ENCODE results near the gene ADAMTS17. TPM values are rescaled to one million over a fixed set of nuclear protein-coding genes. Genes with fewer than 3 reads are reported as not detected.

Gene ADAMTS17
- total RNA-seq, 2 experiments from 2014 or later = 4.1 to 5.0 TPM

DNA sequence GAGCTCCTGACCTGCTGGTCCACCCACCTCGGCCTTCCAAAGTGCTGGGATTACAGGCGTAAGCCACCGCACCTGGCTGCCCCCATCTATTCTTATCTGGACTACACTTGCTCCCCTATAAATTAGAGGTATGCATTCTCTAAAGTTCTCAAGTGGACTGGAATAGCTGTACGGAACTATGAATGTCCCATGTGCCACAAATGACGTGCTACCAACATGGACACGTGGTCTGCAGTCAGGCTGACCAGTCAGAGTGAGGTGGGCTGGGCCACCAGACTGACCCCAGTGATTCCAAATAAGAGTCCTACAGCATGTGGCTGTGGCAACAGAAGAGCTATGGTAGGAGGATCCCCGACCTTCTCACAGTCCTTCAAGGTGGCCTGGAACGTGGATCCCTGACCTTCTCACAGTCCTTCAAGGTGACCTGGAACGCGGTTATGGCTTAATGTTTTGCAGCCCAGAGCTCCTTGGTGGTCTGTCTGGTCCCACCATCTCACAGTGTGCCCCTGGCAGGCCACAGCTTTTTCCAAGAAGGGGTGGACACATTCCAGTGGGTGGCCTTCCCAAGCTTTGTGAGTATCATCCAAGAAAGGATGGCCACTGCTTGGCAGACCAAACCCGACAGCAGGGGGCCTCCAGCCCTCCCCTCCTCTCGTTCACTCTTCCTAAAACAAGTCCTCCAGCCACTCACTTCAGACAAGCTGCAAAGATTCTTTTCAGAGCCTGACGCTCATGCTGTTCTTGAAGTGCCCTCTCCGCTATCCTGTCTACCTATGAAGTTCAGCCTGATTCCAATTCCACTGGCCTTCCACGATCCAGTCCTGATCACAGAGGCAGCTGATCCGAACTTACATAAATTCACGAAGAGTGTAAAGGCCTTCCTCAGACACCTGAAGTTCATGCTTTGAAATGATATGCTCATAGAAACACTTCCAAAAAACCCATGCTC is 4.4 kb downstream of the ADAMTS17 start:
- ChIA-PET POLR2A (no interaction called here), CTCF (interaction anchor here (0.6 to 10.1 kb wide), 5 partner anchors 10 to 671 kb away, joined by 3 to 117 read pairs (median 4); no protein-coding TSS in a partner anchor)
- no peak for DNase-seq
- Mint-ChIP-seq H3K27me3 (peaks cover 11% of the 10 kb centered on the region), H3K9me3 (no peaks in the 10 kb centered on the region), H3K36me3 (ENCODE audit: low read depth) (no peaks in the 10 kb centered on the region), H3K4me1 (peaks cover 53% of the 10 kb centered on the region), H3K27ac (no peak overlapping the region), H3K4me3 (no peak overlapping the region)

DNA sequence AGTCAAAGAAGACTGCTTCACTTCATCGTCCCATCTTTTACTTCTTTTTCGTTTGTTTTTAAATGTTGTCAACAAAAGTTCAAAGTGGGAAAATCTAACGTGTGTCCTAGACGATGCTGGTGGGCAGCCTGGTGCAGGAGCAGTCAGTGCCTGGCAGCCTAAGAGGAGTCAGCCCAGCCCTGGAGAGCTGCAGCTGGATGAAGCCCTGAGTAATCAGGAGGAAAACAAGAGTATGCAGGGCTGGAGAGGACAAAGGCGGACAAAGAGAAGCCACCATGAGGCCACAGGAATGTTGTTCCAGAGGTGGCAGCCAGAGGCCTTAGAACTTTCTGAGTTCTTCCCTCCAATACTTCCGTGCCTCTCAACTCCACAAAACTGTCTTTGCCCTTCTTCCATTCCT is 5.7 kb downstream of the ADAMTS17 start:
- POLR2A ChIA-PET = no interaction called here
- Mint-ChIP-seq H3K4me3 (no peak overlapping the region), H3K4me1 (peaks cover 62% of the 10 kb centered on the region), H3K36me3 (ENCODE audit: low read depth) (no peaks in the 10 kb centered on the region), H3K9me3 (no peaks in the 10 kb centered on the region), H3K27me3 (peaks cover 11% of the 10 kb centered on the region), H3K27ac (no peak overlapping the region)
- DNase-seq = no peak
- CTCF ChIA-PET = interaction anchor here (0.8 to 10.1 kb wide), 2 partner anchors 9 to 14 kb away, joined by 4 to 117 read pairs; no protein-coding TSS in a partner anchor

DNA sequence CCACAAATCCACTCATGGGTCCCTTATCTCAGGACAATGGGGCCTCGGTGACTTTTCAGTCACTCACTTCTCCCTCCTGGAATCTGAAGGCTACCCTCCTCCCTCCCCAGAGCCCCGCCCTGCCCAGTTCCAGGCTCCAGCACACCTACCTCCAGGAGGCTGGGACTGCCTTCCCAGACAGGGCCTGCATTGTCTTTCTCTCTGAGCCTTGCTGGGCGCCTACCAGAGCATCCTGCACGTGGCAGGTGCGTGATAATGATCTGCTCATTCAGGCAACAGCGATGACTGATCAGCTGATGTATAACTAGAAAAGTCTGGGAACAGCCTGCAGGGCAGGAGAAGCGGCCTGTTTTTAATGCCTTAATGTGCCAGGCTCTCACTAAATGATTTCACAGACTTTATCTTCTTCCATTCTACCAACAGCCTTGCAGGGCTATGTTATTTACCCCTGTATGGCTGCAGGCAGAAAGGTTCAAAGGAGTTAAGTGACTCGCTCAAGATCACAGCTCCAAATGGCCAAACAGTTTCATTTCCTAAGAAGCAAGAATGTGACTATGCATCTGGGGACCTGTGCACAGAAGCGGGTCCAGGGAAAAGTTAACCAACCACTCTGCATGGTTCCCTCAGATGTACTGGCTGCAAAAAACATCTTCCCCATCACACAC is 6.3 kb downstream of the ADAMTS17 start:
- no peak overlapping the region for H3K4me3 Mint-ChIP-seq
- H3K27ac Mint-ChIP-seq = peak overlapping the region; percentile 15
- H3K27me3 Mint-ChIP-seq = peaks cover 10% of the 10 kb centered on the region
- POLR2A ChIA-PET = no interaction called here
- peaks cover 67% of the 10 kb centered on the region for H3K4me1 Mint-ChIP-seq
- H3K36me3 Mint-ChIP-seq (ENCODE audit: low read depth) = no peaks in the 10 kb centered on the region
- CTCF ChIA-PET = interaction anchor here (10.1 kb wide), 1 partner anchor 14 kb away, joined by 117 read pairs; no protein-coding TSS in a partner anchor
- H3K9me3 Mint-ChIP-seq = no peaks in the 10 kb centered on the region
- DNase-seq = no peak

DNA sequence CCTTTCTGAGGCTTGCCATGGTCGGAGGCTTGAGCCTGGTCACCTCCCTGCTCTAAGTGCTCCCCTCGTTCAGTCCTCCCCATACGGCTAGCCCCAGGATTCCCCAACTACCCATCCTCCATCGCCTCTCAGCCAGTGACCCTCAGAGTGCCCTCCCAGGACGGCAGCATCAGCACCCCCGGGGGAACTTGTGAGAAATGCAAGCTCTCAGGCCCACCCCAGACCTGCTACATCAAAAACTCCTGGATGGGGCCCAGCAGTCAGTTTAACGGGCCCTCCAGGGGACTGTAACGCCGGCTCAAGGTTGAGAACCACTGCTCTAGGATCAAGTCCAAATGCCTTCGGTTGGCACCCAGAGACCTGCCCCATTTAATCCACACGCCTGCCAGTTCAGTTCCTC is 6.9 kb downstream of the ADAMTS17 start:
- Mint-ChIP-seq H3K27me3 (peaks cover 5% of the 10 kb centered on the region), H3K36me3 (ENCODE audit: low read depth) (no peaks in the 10 kb centered on the region), H3K9me3 (no peaks in the 10 kb centered on the region), H3K4me1 (peaks cover 70% of the 10 kb centered on the region), H3K27ac (no peak overlapping the region), H3K4me3 (no peak overlapping the region)
- CTCF ChIA-PET = interaction anchor here (10.1 kb wide), 1 partner anchor 15 kb away, joined by 117 read pairs; no protein-coding TSS in a partner anchor
- POLR2A ChIA-PET = no interaction called here
- DNase-seq = no peak

DNA sequence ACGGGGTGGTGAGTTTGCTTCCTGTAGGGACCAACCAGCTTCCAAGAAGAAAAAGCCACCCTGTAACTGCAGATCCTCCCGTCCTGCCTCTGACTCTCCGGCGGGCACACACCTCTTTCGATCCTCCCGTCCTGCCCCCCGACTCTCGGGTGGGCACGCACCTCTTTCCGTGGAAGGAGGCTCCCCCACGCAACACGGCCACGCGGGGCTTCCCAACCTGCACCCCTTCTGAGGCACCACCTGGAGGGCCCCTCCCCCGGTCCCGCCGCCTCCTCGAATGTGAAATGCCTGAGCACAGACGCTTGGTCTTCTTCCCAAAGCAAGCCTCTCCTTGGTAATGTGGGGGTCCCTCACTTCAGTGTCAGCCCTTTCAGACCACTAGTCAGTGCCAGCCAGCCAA is 7.3 kb downstream of the ADAMTS17 start:
- DNase-seq = no peak
- ChIA-PET CTCF (interaction anchor here (10.1 kb wide), 1 partner anchor 15 kb away, joined by 117 read pairs; no protein-coding TSS in a partner anchor), POLR2A (no interaction called here)
- Mint-ChIP-seq H3K9me3 (no peaks in the 10 kb centered on the region), H3K36me3 (ENCODE audit: low read depth) (no peaks in the 10 kb centered on the region), H3K4me3 (no peak overlapping the region), H3K27ac (peak overlapping the region; percentile 62), H3K27me3 (peaks cover 1% of the 10 kb centered on the region), H3K4me1 (peaks cover 73% of the 10 kb centered on the region)

DNA sequence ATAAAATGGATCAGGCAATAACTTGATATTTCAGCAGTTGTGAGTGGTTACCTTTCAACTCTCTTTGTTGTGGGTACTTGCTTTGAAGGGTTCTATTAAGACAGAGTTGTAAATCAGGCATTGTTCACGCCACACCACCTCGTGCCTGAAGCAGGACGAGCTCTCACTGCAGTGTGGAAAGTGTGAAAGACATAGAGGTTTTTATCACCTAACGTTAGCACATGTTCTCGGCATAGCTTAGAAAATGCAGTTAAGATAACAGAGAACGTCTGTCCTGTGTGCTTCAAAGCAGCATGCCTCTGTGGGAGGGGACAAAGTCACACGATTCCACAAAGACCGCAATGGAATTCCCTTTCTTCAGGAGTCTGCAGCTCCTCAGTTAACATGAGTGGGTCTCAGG is 7.8 kb downstream of the ADAMTS17 start:
- ChIA-PET POLR2A (no interaction called here), CTCF (interaction anchor here (10.1 kb wide), 1 partner anchor 16 kb away, joined by 117 read pairs; no protein-coding TSS in a partner anchor)
- H3K27ac Mint-ChIP-seq = no peak overlapping the region
- H3K9me3 Mint-ChIP-seq = no peaks in the 10 kb centered on the region
- no peak for DNase-seq
- H3K4me3 Mint-ChIP-seq = no peak overlapping the region
- H3K4me1 Mint-ChIP-seq = peaks cover 73% of the 10 kb centered on the region
- no peaks in the 10 kb centered on the region for H3K27me3 Mint-ChIP-seq
- no peaks in the 10 kb centered on the region for H3K36me3 Mint-ChIP-seq (ENCODE audit: low read depth)

DNA sequence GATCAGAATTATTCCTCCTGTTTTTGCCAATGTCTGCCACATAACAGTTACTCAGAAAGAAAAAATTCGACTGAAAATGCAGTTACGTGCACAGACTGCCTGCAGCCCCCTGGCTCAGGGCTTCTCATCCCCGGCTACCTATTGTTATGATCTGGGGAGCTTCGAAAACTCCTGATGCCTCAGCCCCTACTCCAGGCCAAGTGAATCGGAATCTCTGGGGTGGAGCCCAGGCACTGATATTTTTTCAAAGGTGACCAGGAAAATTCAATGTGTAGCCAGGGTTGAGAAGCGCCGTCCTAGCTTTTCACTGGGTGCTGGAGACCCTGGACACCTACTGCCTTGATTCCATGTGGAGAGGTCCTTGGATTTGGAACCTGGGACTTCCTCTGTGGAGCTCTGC is 8.5 kb downstream of the ADAMTS17 start:
- H3K36me3 Mint-ChIP-seq (ENCODE audit: low read depth) = peaks cover 4% of the 10 kb centered on the region
- ChIA-PET POLR2A (no interaction called here), CTCF (interaction anchor here (0.7 to 10.1 kb wide), 2 partner anchors 16 to 405 kb away, joined by 3 to 117 read pairs; no protein-coding TSS in a partner anchor)
- DNase-seq = no peak
- peak overlapping the region; percentile 39 for H3K27ac Mint-ChIP-seq
- H3K4me1 Mint-ChIP-seq = peaks cover 72% of the 10 kb centered on the region
- H3K9me3 Mint-ChIP-seq = no peaks in the 10 kb centered on the region
- no peak overlapping the region for H3K4me3 Mint-ChIP-seq
- H3K27me3 Mint-ChIP-seq = no peaks in the 10 kb centered on the region

DNA sequence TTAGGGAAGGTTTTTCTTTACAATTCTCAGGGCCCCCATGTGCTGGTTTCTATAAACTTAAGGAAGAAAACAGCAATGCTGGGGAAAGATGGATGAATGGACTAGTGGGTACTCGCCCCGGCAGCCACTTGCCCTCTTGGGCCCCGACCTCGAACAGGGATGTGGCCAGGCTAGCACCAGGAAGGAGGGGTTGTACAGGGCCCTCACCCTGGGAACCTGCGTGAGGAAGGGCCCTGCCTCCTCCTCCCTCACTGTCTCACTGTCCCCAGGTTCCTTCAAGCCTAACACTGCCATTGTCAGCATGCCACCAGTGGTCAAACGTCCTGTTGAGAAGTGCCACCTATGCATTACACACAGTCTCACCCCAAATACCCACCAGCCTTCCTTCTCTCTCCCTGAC is 9.1 kb downstream of the ADAMTS17 start:
- H3K27ac Mint-ChIP-seq = peak overlapping the region; percentile 39
- no peak for DNase-seq
- CTCF ChIA-PET = interaction anchor here (3.2 to 10.1 kb wide), 3 partner anchors 9 to 17 kb away, joined by 11 to 117 read pairs (median 18); partner anchors contain the start of gene ADAMTS17
- H3K4me1 Mint-ChIP-seq = peaks cover 72% of the 10 kb centered on the region
- H3K27me3 Mint-ChIP-seq = no peaks in the 10 kb centered on the region
- POLR2A ChIA-PET = no interaction called here
- H3K36me3 Mint-ChIP-seq (ENCODE audit: low read depth) = peaks cover 4% of the 10 kb centered on the region
- H3K4me3 Mint-ChIP-seq = no peak overlapping the region
- H3K9me3 Mint-ChIP-seq = no peaks in the 10 kb centered on the region

DNA sequence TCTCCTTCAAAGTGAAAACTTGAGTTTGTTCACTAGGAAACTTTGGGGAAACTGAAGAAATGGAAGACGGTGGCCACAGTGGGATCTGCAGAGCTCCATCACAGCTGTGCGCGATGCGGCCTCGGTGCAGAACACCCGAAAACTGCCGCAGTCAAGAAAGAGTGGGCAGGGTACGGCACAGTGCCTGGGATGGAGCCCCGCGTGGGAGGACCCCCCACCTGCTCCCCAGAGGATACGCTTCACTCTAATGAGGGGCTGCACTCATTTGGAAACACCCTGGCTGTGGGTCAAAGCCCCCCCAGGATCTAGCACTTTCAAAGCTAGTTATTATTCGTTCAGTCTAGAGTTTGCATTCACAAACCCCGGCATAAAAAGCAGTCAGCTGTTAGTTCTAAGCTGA is 9.5 kb downstream of the ADAMTS17 start:
- DNase-seq = no peak
- peaks cover 73% of the 10 kb centered on the region for H3K4me1 Mint-ChIP-seq
- H3K4me3 Mint-ChIP-seq = no peak overlapping the region
- no peaks in the 10 kb centered on the region for H3K27me3 Mint-ChIP-seq
- H3K9me3 Mint-ChIP-seq = no peaks in the 10 kb centered on the region
- ChIA-PET POLR2A (no interaction called here), CTCF (interaction anchor here (1.1 to 3.8 kb wide), 3 partner anchors 10 to 18 kb away, joined by 3 to 18 read pairs (median 11); partner anchors contain the start of gene ADAMTS17)
- H3K27ac Mint-ChIP-seq = no peak overlapping the region
- H3K36me3 Mint-ChIP-seq (ENCODE audit: low read depth) = peaks cover 4% of the 10 kb centered on the region

DNA sequence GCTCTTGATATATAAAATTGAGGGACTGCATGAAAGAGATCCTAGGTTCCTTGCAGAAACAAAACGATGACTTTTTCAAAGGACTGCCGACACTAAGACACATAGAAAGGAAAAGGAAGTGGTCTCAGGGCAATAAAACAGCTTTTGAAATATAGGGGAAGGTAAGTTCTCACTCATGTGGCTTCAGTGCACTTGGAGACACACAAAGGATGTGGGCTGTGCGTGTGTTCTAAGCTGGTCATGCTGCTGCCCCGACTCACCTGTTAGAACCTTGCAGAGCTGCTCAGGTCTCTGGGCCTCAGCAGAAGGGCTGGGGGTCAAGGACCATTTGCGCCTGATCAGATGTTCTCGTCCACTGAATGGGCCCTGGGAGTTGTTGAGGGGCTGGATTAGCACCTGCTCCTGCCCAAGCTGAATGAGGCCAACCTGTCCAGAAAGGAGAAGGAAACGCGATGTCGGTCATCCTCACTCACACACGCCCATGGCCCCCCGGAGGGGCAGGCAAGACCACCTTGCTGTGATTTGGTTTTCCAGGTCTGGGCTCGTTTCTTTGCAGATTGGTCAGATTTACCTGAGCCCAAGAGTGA is 11.1 kb downstream of the ADAMTS17 start:
- POLR2A ChIA-PET = no interaction called here
- Mint-ChIP-seq H3K4me3 (peak overlapping the region; percentile 61), H3K27ac (peak overlapping the region; percentile 92), H3K27me3 (no peaks in the 10 kb centered on the region), H3K36me3 (ENCODE audit: low read depth) (peaks cover 4% of the 10 kb centered on the region), H3K9me3 (no peaks in the 10 kb centered on the region), H3K4me1 (peaks cover 71% of the 10 kb centered on the region)
- CTCF ChIA-PET = interaction anchor here (1.0 to 3.8 kb wide), 5 partner anchors 8 to 405 kb away, joined by 3 to 18 read pairs (median 7); partner anchors contain the start of gene ADAMTS17
- DNase-seq = peak; percentile 70

DNA sequence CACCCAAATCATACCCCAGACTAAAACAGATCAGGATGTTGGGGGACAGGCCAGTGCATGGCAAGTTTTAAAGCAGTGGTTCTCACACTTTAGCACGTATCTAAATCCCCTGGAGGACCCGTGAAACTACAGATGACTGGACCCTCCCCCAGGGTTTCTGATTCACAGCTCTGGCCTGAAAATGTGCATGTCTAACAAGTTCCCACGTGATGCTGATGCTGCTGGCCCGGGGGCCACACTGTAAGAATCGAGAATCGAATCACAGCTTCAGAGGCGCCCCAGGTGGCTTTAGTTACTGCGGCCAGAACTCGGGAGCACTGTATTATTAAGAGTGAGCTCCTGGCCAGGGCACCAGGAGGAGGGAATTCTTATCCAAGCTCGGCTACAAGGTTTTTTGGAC is 11.6 kb downstream of the ADAMTS17 start:
- POLR2A ChIA-PET = no interaction called here
- peak; percentile 38 for DNase-seq
- Mint-ChIP-seq H3K36me3 (ENCODE audit: low read depth) (peaks cover 4% of the 10 kb centered on the region), H3K4me3 (peak overlapping the region; percentile 61), H3K9me3 (peaks cover 2% of the 10 kb centered on the region), H3K27me3 (no peaks in the 10 kb centered on the region), H3K27ac (peak overlapping the region; percentile 92), H3K4me1 (peaks cover 66% of the 10 kb centered on the region)
- CTCF ChIA-PET = interaction anchor here (1.0 to 3.8 kb wide), 5 partner anchors 9 to 404 kb away, joined by 3 to 18 read pairs (median 7); partner anchors contain the start of gene ADAMTS17

DNA sequence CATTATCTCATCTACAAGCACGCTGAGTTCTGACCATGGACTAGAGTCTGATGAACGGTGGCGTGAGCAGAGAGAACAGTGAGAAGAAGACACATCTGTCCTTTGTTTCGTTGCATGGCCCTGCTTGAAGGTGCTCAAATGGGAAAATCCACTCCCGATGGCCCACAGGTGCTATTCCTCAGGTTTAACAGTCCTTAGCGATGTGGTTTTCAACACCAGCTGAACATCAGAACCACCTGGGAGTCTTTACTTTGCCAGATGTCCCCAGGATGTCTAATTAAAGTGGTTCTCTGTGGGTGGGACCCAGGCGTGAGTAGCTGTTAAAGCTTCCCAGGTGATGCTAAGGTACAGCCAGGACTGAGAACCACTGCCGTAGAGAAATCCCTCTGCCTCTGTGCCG is 13.0 kb downstream of the ADAMTS17 start:
- POLR2A ChIA-PET = no interaction called here
- Mint-ChIP-seq H3K4me3 (no peak overlapping the region), H3K36me3 (ENCODE audit: low read depth) (peaks cover 4% of the 10 kb centered on the region), H3K9me3 (peaks cover 2% of the 10 kb centered on the region), H3K4me1 (peaks cover 52% of the 10 kb centered on the region), H3K27ac (no peak overlapping the region), H3K27me3 (no peaks in the 10 kb centered on the region)
- CTCF ChIA-PET = interaction anchor here (0.7 to 3.8 kb wide), 3 partner anchors 8 to 21 kb away, joined by 3 to 18 read pairs (median 8); no protein-coding TSS in a partner anchor
- no peak for DNase-seq
